SK-N-SH treated with all-trans-retinoic acid at 6 μM for 48 hours (cell line): ENCODE measurements around the gene DHRS1.

Source experiments
- ATAC-seq: fragments of 200-7000 bp; cut with Tn5 transposase; 3 replicates; pipeline ENCODE4 v1.9.1; 2020; ENCODE audit warnings: mild to moderate bottlenecking, moderate library complexity
- ARNTL ChIP-seq: fragments of 450-650 bp; formaldehyde crosslinking; IDR thresholded peaks from 2 replicates; pipeline ENCODE4 v1.5.0; 2020; ENCODE audit warnings: low read depth, mild to moderate bottlenecking, moderate library complexity, borderline replicate concordance
- BACH2 ChIP-seq: fragments of 250-450 bp; sonication (Bioruptor Pico); IDR thresholded peaks from 2 replicates; pipeline ENCODE4 v1.9.0; 2021; ENCODE audit warnings: mild to moderate bottlenecking, borderline replicate concordance
- CSDC2 ChIP-seq: fragments of 250-450 bp; sonication (Bioruptor Pico); IDR thresholded peaks from 2 replicates; pipeline ENCODE4 v1.5.0; 2020; ENCODE audit warnings: mild to moderate bottlenecking, moderate library complexity
- GLIS3 ChIP-seq: fragments of 250-450 bp; sonication (Bioruptor Pico); IDR thresholded peaks from 2 replicates; pipeline ENCODE4 v1.5.0; 2020; ENCODE audit warnings: mild to moderate bottlenecking, moderate library complexity
- ISL1 ChIP-seq: fragments of 250-450 bp; sonication (Bioruptor Pico); IDR thresholded peaks from 2 replicates; pipeline ENCODE4 v2.1.2; 2022; ENCODE audit warnings: mild to moderate bottlenecking, moderate library complexity
- POU6F1 ChIP-seq: fragments of 250-450 bp; sonication (Bioruptor Pico); IDR thresholded peaks from 2 replicates; pipeline ENCODE4 v1.8.0; 2021; ENCODE audit warnings: low read depth, mild to moderate bottlenecking, moderate library complexity, borderline replicate concordance
- SNAI2 ChIP-seq: fragments of 250-450 bp; sonication (Bioruptor Pico); IDR thresholded peaks from 2 replicates; pipeline ENCODE4 v1.5.0; 2020; ENCODE audit warnings: mild to moderate bottlenecking, moderate library complexity
- TCF4 ChIP-seq: fragments of 250-450 bp; sonication (Bioruptor Pico); IDR thresholded peaks from 2 replicates; pipeline ENCODE4 v1.8.0; 2021; ENCODE audit warnings: mild to moderate bottlenecking, moderate library complexity, borderline replicate concordance
- TOX ChIP-seq: fragments of 250-450 bp; sonication (Bioruptor Pico); IDR thresholded peaks from 2 replicates; pipeline ENCODE4 v1.8.0; 2021; ENCODE audit warnings: mild to moderate bottlenecking, moderate library complexity, borderline replicate concordance
- TSHZ2 ChIP-seq: fragments of 250-450 bp; sonication (Bioruptor Pico); IDR thresholded peaks from 2 replicates; pipeline ENCODE4 v1.5.0; 2020; ENCODE audit warnings: mild to moderate bottlenecking, moderate library complexity
- ZC3H10 ChIP-seq: fragments of 250-450 bp; sonication (Bioruptor Pico); IDR thresholded peaks from 2 replicates; pipeline ENCODE4 v1.5.1; 2021; ENCODE audit warnings: mild to moderate bottlenecking, moderate library complexity
- ZFP3 ChIP-seq: fragments of 250-450 bp; sonication (Bioruptor Pico); IDR thresholded peaks from 2 replicates; pipeline ENCODE4 v1.5.0; 2020; ENCODE audit warnings: mild to moderate bottlenecking, moderate library complexity
- ZFP30 ChIP-seq: fragments of 450-650 bp; formaldehyde crosslinking; IDR thresholded peaks from 2 replicates; pipeline ENCODE4 v1.5.0; 2022; ENCODE audit warnings: mild to moderate bottlenecking, moderate library complexity
- ZNF565 ChIP-seq: fragments of 450-650 bp; formaldehyde crosslinking; conservative IDR thresholded peaks from 2 replicates; pipeline ENCODE4 v1.5.0; 2020; ENCODE audit warnings: low read depth, mild to moderate bottlenecking, moderate library complexity
- ZNF70 ChIP-seq: fragments of 450-650 bp; formaldehyde crosslinking; IDR thresholded peaks from 2 replicates; pipeline ENCODE4 v1.5.0; 2020; ENCODE audit warnings: mild to moderate bottlenecking, moderate library complexity
- ZNF8 ChIP-seq: fragments of 450-650 bp; formaldehyde crosslinking; IDR thresholded peaks from 2 replicates; pipeline ENCODE4 v1.5.0; 2020; ENCODE audit warnings: mild to moderate bottlenecking, moderate library complexity
- TF ChIP-seq, protein P1 (sequence below): fragments of 250-450 bp; sonication (Bioruptor Pico); IDR thresholded peaks from 2 replicates; pipeline ENCODE4 v1.5.1; 2021; ENCODE audit warnings: mild to moderate bottlenecking, moderate library complexity
- TF ChIP-seq, protein P2 (sequence below): fragments of 250-450 bp; sonication (Bioruptor Pico); IDR thresholded peaks from 2 replicates; pipeline ENCODE4 v1.8.0; 2020; ENCODE audit warnings: mild to moderate bottlenecking, moderate library complexity, borderline replicate concordance
- TF ChIP-seq, protein P3 (sequence below): fragments of 250-450 bp; sonication (Bioruptor Pico); IDR thresholded peaks from 2 replicates; pipeline ENCODE4 v1.5.1; 2020; ENCODE audit warnings: low read depth, mild to moderate bottlenecking, moderate library complexity

DHRS1 gene

GRCh38 chr14:24292118-24292807, 7.3 kb downstream of the DHRS1 start:
- TF ChIP-seq CSDC2 (CRISPR knock-in tag) (no peak), TCF4 (CRISPR knock-in tag) (no peak), GLIS3 (CRISPR knock-in tag) (no peak), ZNF70 (CRISPR knock-in tag) (no peak)
- TF ChIP-seq, protein P1, sequence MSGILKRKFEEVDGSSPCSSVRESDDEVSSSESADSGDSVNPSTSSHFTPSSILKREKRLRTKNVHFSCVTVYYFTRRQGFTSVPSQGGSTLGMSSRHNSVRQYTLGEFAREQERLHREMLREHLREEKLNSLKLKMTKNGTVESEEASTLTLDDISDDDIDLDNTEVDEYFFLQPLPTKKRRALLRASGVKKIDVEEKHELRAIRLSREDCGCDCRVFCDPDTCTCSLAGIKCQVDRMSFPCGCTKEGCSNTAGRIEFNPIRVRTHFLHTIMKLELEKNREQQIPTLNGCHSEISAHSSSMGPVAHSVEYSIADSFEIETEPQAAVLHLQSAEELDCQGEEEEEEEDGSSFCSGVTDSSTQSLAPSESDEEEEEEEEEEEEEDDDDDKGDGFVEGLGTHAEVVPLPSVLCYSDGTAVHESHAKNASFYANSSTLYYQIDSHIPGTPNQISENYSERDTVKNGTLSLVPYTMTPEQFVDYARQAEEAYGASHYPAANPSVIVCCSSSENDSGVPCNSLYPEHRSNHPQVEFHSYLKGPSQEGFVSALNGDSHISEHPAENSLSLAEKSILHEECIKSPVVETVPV: no peak
- TF ChIP-seq, all 23 proteins: peak for 0
- ATAC-seq: no peak

DNA sequence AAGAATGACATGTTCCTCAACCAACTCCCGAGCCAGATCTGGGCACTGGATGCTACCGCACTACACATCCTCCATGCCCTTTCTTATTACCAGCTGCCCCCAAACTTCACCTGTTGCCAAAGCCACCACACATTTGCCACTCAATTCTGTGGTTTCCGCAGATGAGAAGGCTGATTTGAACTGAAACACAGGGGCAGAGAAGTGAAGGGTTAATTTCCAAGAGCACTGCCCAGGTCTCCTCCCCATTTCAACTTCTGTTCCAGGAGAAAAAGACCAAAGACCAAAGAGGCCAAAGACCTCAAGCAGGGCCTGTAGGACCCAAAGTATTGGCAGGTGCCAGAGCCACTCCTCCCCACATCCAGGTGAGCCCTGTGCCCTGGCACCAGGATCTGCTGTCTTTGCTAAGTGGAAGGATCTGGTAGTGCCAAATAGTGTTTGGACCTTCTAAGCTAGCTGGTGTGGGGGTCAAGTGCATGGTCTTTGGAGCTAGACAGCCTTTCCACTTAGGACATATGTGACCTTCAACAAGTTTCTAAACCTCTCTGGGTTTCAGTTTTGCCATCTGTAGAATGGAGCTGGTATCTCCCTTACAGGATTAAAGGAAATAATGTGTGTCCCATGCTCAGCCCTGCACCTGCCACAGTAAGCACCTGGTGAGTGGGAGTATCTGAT, 8.0 kb downstream of the DHRS1 start:
- no peak for ATAC-seq
- TF ChIP-seq ZNF70 (CRISPR knock-in tag) (no peak), TCF4 (CRISPR knock-in tag) (no peak), CSDC2 (CRISPR knock-in tag) (no peak), SNAI2 (CRISPR knock-in tag) (no peak), ZC3H10 (CRISPR knock-in tag) (no peak), GLIS3 (CRISPR knock-in tag) (no peak), POU6F1 (CRISPR knock-in tag) (no peak), ZFP30 (no peak), ZNF565 (no peak), ARNTL (CRISPR knock-in tag) (no peak)
- TF ChIP-seq, protein P2, sequence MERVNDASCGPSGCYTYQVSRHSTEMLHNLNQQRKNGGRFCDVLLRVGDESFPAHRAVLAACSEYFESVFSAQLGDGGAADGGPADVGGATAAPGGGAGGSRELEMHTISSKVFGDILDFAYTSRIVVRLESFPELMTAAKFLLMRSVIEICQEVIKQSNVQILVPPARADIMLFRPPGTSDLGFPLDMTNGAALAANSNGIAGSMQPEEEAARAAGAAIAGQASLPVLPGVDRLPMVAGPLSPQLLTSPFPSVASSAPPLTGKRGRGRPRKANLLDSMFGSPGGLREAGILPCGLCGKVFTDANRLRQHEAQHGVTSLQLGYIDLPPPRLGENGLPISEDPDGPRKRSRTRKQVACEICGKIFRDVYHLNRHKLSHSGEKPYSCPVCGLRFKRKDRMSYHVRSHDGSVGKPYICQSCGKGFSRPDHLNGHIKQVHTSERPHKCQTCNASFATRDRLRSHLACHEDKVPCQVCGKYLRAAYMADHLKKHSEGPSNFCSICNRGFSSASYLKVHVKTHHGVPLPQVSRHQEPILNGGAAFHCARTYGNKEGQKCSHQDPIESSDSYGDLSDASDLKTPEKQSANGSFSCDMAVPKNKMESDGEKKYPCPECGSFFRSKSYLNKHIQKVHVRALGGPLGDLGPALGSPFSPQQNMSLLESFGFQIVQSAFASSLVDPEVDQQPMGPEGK (CRISPR knock-in tag): no peak
- TF ChIP-seq, protein P1: no peak

GRCh38 chr14:24290746-24291145, 8.8 kb downstream of the DHRS1 start:
- ATAC-seq: no peak
- no peak for TF ChIP-seq ISL1 (CRISPR knock-in tag)
- TF ChIP-seq ZFP3 (CRISPR knock-in tag): no peak
- TF ChIP-seq TOX (CRISPR knock-in tag): no peak
- TF ChIP-seq, protein P2 (CRISPR knock-in tag): no peak
- no peak for TF ChIP-seq SNAI2 (CRISPR knock-in tag)
- no peak for TF ChIP-seq BACH2 (CRISPR knock-in tag)
- TF ChIP-seq ZNF8 (CRISPR knock-in tag): no peak
- no peak for TF ChIP-seq TCF4 (CRISPR knock-in tag)
- TF ChIP-seq TSHZ2: no peak
- TF ChIP-seq, protein P3, sequence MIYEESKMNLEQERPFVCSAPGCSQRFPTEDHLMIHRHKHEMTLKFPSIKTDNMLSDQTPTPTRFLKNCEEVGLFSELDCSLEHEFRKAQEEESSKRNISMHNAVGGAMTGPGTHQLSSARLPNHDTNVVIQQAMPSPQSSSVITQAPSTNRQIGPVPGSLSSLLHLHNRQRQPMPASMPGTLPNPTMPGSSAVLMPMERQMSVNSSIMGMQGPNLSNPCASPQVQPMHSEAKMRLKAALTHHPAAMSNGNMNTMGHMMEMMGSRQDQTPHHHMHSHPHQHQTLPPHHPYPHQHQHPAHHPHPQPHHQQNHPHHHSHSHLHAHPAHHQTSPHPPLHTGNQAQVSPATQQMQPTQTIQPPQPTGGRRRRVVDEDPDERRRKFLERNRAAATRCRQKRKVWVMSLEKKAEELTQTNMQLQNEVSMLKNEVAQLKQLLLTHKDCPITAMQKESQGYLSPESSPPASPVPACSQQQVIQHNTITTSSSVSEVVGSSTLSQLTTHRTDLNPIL: no peak
- no peak for TF ChIP-seq POU6F1 (CRISPR knock-in tag)
- no peak for TF ChIP-seq ZFP30
- TF ChIP-seq, protein P1: no peak
